ENCODE results near the gene COQ5. TPM values are rescaled to one million over a fixed set of nuclear protein-coding genes. Genes with fewer than 3 reads are reported as not detected.

COQ5 gene
- total RNA-seq, 3 donors from 2014 or later: 22.8 to 30.0 (median 29.5) TPM

DNA sequence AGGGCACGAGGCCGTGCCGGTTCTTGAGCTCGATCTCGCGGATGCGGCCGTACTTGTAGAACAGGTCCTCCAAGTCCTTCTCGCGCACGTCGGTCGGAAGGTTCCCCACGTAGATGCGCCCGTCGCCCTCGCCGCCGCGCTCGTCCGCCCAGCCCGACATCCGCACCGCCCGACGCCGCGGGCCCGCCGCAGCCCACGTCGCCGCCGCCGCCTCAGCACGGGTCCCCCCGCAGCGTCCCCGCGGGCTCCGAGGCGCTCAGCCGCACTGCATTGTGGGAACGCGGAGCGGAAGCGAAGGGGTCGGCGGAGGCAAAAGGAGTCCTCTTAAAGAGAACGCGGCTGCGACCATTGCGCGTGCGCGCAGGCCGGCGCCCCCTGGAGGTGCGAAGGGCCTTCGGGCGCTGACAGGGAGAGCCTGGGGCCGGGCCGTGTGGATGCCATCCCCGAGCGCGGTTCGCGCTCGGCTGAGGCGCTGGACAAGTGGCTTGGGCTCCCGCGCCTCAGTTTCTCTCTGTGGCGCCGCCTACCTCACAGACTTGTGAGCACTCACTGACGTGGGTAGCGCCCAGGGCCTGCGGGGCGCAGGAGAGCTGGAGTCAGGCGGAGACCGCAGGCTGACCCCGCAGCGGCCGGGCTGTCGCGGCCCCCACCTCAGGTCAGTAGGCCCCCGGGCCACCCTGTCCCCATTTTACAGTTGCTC lies 59.4 kb downstream of the COQ5 start, which contains the start of gene SRSF9:
Gene SRSF9 (minus strand): TSS at position 299 of the 700 bp plus-strand sequence. CDS start 139 bp downstream, at position 160.
- TF ChIP-seq, protein P1, sequence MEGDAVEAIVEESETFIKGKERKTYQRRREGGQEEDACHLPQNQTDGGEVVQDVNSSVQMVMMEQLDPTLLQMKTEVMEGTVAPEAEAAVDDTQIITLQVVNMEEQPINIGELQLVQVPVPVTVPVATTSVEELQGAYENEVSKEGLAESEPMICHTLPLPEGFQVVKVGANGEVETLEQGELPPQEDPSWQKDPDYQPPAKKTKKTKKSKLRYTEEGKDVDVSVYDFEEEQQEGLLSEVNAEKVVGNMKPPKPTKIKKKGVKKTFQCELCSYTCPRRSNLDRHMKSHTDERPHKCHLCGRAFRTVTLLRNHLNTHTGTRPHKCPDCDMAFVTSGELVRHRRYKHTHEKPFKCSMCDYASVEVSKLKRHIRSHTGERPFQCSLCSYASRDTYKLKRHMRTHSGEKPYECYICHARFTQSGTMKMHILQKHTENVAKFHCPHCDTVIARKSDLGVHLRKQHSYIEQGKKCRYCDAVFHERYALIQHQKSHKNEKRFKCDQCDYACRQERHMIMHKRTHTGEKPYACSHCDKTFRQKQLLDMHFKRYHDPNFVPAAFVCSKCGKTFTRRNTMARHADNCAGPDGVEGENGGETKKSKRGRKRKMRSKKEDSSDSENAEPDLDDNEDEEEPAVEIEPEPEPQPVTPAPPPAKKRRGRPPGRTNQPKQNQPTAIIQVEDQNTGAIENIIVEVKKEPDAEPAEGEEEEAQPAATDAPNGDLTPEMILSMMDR (IDR thresholded peaks at IDR 0.05): peak; percentile 96
- ATAC-seq (peak; percentile 96), DNase-seq (peak; percentile 95 to 97 (median 97))
- Histone ChIP-seq H3K4me3 (peak within 1 kb of the TSS; percentile 85), H3K4me1 (ENCODE audit: low read depth) (peaks cover 10% of the 10 kb centered on the region), H3K36me3 (ENCODE audit: low read depth) (no peaks in the 10 kb centered on the region), H3K9me3 (no peaks in the 10 kb centered on the region)
- intact Hi-C loops (cut with DNase I, micrococcal nuclease): no loop called here

DNA sequence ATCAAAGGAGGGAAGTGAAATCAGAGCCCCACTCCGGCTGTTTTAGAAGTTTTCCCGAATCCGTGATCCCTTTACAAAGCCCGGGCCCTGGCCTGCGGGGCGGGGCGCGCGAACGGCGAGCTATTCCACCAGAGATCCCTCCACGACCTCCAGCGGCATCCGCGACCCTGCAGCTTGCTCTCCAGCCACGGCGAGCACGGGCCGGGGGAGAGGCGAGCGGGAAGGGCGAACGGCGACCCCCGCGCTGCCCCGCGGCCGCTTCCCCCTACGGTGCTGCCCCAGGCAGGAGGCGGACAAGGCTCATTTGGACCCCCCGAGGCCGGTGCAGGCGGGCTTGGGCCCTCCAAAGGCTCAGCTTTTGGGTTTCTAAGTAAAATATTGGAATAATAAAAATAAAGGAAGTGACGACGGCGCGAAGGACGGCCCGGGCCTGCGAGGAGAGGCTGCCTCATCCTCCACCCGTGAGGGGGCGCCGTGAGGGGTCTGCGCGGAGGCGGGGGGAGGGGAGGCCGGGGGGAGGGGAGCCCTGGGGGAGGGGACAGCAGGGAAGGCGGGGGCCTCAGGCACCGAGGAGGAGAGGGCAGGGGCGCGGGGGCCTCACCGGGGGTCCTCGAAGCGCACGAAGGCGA lies 60.0 kb downstream of the COQ5 start:
- peaks cover under 1% of the 10 kb centered on the region for H3K36me3 ChIP-seq (ENCODE audit: low read depth)
- TF ChIP-seq, protein P1 (IDR thresholded peaks at IDR 0.05): no peak
- H3K9me3 ChIP-seq: no peaks in the 10 kb centered on the region
- peak overlapping the region; percentile 85 for H3K4me3 ChIP-seq
- intact Hi-C loops (cut with DNase I, micrococcal nuclease): no loop called here
- ATAC-seq: peak; percentile 50
- peaks cover 10% of the 10 kb centered on the region for H3K4me1 ChIP-seq (ENCODE audit: low read depth)
- peak; percentile 45 to 65 (median 58) for DNase-seq

DNA sequence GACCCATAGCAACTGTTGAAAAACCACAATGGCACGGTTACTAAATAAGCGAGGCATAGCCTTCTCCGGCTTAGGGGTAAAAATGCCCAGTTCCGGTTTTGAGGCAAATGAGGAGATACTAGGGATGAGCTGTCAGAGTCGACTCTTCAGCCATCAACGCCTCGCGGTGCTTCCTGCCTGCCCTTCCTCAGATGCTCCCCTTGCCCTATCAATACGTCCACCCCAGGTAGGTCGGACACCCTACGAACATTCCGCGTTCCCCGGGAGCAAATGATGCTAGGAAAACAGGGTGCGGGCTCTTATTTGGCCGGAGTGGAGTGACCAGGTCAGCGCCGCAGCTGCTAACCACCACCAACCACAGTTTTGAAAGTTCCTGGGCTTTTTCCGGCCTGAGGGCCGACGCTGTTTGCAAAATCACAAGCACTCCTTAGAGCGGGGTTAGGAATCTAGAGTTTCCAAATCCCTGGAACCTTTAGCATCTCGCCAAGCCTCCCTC lies 60.6 kb downstream of the COQ5 start:
- H3K4me1 ChIP-seq (ENCODE audit: low read depth): peaks cover 10% of the 10 kb centered on the region
- DNase-seq (peak; percentile 27 to 59 (median 54)), ATAC-seq (peak; percentile 3)
- TF ChIP-seq, protein P1 (IDR thresholded peaks at IDR 0.05): no peak
- H3K9me3 ChIP-seq: no peaks in the 10 kb centered on the region
- H3K4me3 ChIP-seq: peak overlapping the region; percentile 85
- intact Hi-C loops (cut with DNase I, micrococcal nuclease): no loop called here
- peaks cover 3% of the 10 kb centered on the region for H3K36me3 ChIP-seq (ENCODE audit: low read depth)

DNA sequence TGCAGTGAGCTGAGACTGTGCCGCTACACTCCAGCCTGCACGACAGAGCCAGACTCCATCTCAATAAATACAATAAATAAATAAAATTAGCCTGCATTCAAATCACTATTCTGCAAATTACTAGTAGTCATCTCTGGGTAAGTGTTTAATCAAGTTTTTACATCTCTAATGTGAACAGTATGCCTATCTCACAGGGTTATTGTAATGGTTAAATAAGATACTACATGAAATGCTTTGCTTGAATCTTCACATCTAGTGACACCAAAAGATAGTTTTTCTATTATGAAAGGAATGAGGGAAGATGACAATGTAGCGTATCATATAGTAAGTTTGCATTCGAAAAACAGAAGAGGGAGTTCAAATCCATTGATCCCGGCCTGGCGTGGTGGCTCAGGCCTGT lies 61.5 kb downstream of the COQ5 start:
- TF ChIP-seq, protein P1 (IDR thresholded peaks at IDR 0.05): no peak
- peaks cover 7% of the 10 kb centered on the region for H3K36me3 ChIP-seq (ENCODE audit: low read depth)
- no peak overlapping the region for H3K4me3 ChIP-seq
- no peaks in the 10 kb centered on the region for H3K9me3 ChIP-seq
- intact Hi-C loops (cut with DNase I, micrococcal nuclease): no loop called here
- peaks cover 10% of the 10 kb centered on the region for H3K4me1 ChIP-seq (ENCODE audit: low read depth)
- DNase-seq (no peak), ATAC-seq (no peak)

DNA sequence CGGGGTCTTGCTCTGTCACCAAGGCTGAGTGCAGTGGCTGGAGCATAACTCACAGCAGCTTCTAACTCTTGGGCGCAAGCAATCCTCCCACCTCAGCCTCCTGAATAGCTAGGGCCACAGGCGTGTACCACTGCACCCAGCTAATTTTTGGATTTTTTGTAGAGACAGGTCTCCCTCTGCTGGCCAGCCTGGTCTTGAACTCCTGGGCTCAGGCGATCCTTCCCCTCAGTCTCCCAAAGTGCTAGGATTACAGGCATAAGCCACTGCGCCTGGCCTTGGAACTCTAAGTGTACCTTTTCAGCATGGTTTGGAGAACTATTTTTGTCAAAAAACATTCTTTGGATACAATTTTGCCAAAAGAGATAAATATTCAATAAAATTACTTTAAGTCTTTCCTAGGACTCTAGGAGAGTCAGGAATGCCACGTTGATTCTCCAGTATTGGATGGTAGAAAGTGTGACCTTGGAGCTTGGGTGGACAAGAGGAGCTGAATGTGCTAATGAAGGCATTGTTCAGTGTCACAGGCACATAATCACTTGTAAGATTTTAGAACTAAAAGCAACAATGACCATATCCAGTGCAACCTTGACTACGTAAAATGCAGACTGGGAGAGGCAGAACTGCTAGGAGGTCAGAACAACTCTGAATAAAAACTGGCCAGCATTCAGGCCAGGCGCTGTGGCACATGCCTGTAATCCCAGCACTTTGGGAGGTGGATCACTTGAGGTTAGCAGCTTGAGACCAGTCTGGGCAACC lies 62.2 kb downstream of the COQ5 start:
- Histone ChIP-seq H3K9me3 (no peaks in the 10 kb centered on the region), H3K36me3 (ENCODE audit: low read depth) (peaks cover 7% of the 10 kb centered on the region), H3K4me1 (ENCODE audit: low read depth) (peaks cover 10% of the 10 kb centered on the region), H3K4me3 (no peak overlapping the region)
- TF ChIP-seq, protein P1 (IDR thresholded peaks at IDR 0.05): peak; percentile 27
- intact Hi-C loops (cut with DNase I, micrococcal nuclease): no loop called here
- ATAC-seq: no peak
- peak in 2 of 3 donors; percentile 45 to 47 for DNase-seq

Measured in mucosa of descending colon (tissue), 3 donors.